GM12878 (cell line): ENCODE measurements around the gene CCNJL. TPM values are rescaled to one million over a fixed set of nuclear protein-coding genes. Genes with fewer than 3 reads are reported as not detected.

Source experiments
- ATAC-seq: fragments of 200-7000 bp; cut with Tn5 transposase; 3 replicates; pipeline ENCODE4 v1.9.1; 2020; ENCODE audit warnings: mild to moderate bottlenecking, moderate library complexity
- BruUV-seq: library from RNA; stranded (reverse); fragments of 400-500 nt; replicated peaks from 2 replicates; lab custom pipeline; 2021; lab: Mats Ljungman, UMichigan
- CTCF ChIA-PET: fragments of 300-600 bp; sonication (Branson Sonifier 250); formaldehyde crosslinking; extraction: SDS; loops from one replicate; lab custom pipeline; 2021; ENCODE audit warnings: inconsistent platforms; lab: Yijun Ruan, JAX
- POLR2A ChIA-PET: fragments of 350-600 bp; formaldehyde crosslinking; extraction: SDS; loops from one replicate; lab custom pipeline; 2021; ENCODE audit warnings: inconsistent platforms; lab: Charles Lee
- RAD21 ChIA-PET: fragments of 300-600 bp; sonication (Branson Sonifier 250); formaldehyde crosslinking; loops from one replicate; lab custom pipeline; 2023; ENCODE audit warnings: antibody characterized with exemption; ENCODE audit not compliant: unreplicated experiment; lab: Charles Lee
- SMC1A ChIA-PET: fragments of 300-600 bp; sonication (Branson Sonifier 250); formaldehyde crosslinking; loops from one replicate; lab custom pipeline; 2023; ENCODE audit not compliant: unreplicated experiment, uncharacterized antibody; lab: Charles Lee
- DNase-seq: peaks from one replicate; pipeline ENCODE4 v3.0.0-alpha.2; 2011; ENCODE audit warnings: low read depth, low spot score
- FAIRE-seq: peaks from 3 replicates; lab custom pipeline; 2011; peaks lifted over from hg19 to GRCh38; lab: Jason Lieb, UNC
- H2AFZ ChIP-seq: 2 replicates; pipeline ENCODE4 v1.6.0; 2011; ENCODE audit warnings: low read depth, low read length, control low read depth; ENCODE audit not compliant: control insufficient read depth
- H3K27ac ChIP-seq: 2 replicates; pipeline ENCODE4 v1.5.1; 2011; ENCODE audit warnings: control low read depth; ENCODE audit not compliant: control insufficient read depth, insufficient read depth
- H3K27me3 ChIP-seq, 2 experiments: replicated peaks in 1 of 2; 2 replicates each; pipeline versions ENCODE4 v1.6.0 to v1.6.1; 2011; ENCODE audit warnings: low read length in 1 of 2; ENCODE audit not compliant: control insufficient read depth in 2 of 2, insufficient read depth in 2 of 2
- H3K36me3 ChIP-seq, 2 experiments: 2 replicates each; pipeline ENCODE4 v1.5.1; 2011; ENCODE audit warnings: low read length in 1 of 2; ENCODE audit not compliant: control insufficient read depth in 2 of 2, insufficient read depth in 2 of 2
- H3K4me1 ChIP-seq: 2 replicates; pipeline ENCODE4 v1.6.1; 2011; ENCODE audit warnings: mild to moderate bottlenecking, low read length, moderate library complexity, mixed read lengths; ENCODE audit not compliant: control insufficient read depth, insufficient read depth
- H3K4me2 ChIP-seq: 2 replicates; pipeline ENCODE4 v1.6.0; 2011; ENCODE audit warnings: control low read depth; ENCODE audit not compliant: control insufficient read depth, insufficient read depth
- H3K4me3 ChIP-seq: fragments of 200-600 bp; sonication (generic); 2 replicates; pipeline ENCODE4 v1.5.1; 2016
- H3K79me2 ChIP-seq: 2 replicates; pipeline ENCODE4 v1.6.0; 2011; ENCODE audit warnings: low read length; ENCODE audit not compliant: control insufficient read depth, insufficient read depth
- H3K9ac ChIP-seq: 2 replicates; pipeline ENCODE4 v1.8.0; 2011; ENCODE audit warnings: low read length, control low read depth, mixed read lengths; ENCODE audit not compliant: control insufficient read depth, insufficient read depth
- H3K9me3 ChIP-seq: replicated peaks from 3 replicates; pipeline ENCODE4 v1.5.1; 2011; ENCODE audit warnings: mild to moderate bottlenecking, low read length; ENCODE audit not compliant: control insufficient read depth, insufficient read depth
- H4K20me1 ChIP-seq: 2 replicates; pipeline ENCODE4 v1.6.0; 2011; ENCODE audit not compliant: control insufficient read depth, insufficient read depth
- CEBPB ChIP-seq, 2 experiments: fragments of 150-350 bp in 1 of 2; IDR thresholded peaks; 2 replicates each; pipeline ENCODE4 v1.6.1; 2012 to 2014; ENCODE audit warnings: low read depth in 2 of 2, low read length in 2 of 2, borderline replicate concordance in 1 of 2, inconsistent platforms in 1 of 2
- GATAD2B ChIP-seq: fragments of 450-650 bp; conservative IDR thresholded peaks from 2 replicates; pipeline ENCODE4 v1.6.1; 2017; ENCODE audit warnings: low read depth, mild to moderate bottlenecking, moderate library complexity
- KAT2A ChIP-seq: conservative IDR thresholded peaks from 2 replicates; pipeline ENCODE4 v1.6.1; 2011; ENCODE audit warnings: low read depth, low read length; ENCODE audit not compliant: control insufficient read depth
- LARP7 ChIP-seq: fragments of 450-650 bp; IDR thresholded peaks from 2 replicates; pipeline ENCODE4 v1.6.1; 2017; ENCODE audit warnings: mild to moderate bottlenecking
- RCOR1 ChIP-seq: conservative IDR thresholded peaks from 2 replicates; pipeline ENCODE4 v1.6.1; 2012; ENCODE audit warnings: low read depth, low read length, improper control_type of control experiment
- ZNF384 ChIP-seq: IDR thresholded peaks from 2 replicates; pipeline ENCODE4 v1.6.1; 2012; ENCODE audit warnings: low read depth, mild to moderate bottlenecking, low read length, improper control_type of control experiment, borderline replicate concordance
- WGBS: methylation state at CpG from one replicate; pipeline ENCODE4 v1.1.6; 2016; ENCODE audit warnings: low lambda C conversion rate; ENCODE audit not compliant: insufficient replicate concordance, insufficient coverage; ENCODE audit errors: missing lambda C conversion rate; 5-methylcytosine and 5-hydroxymethylcytosine counted together
- in situ Hi-C: fragments of 300-500 bp; cut with MboI; formaldehyde crosslinking; loops from 9 replicates; pipeline ENCODE4 v1.14.3; 2018; ENCODE audit warnings: mixed read lengths
- intact Hi-C: fragments of 100-400 bp; cut with micrococcal nuclease; formaldehyde crosslinking; loops from one replicate; pipeline ENCODE4 v1.14.2; 2022; ENCODE audit not compliant: unreplicated experiment
- polyA plus RNA-seq, 11 experiments: library from polyadenylated mRNA; depleted of rRNA in 4 of 11; unstranded in 6 of 11; stranded (reverse) in 5 of 11; fragments of >200 nt; fragmentation: Nextera tagmentation in 4 of 11; fragmentation: Illumina TruSeq in 1 of 11; extraction: Ambion mirVana in 4 of 11; extraction: Trizol in 1 of 11; gene quantifications; 1 replicate in 1 of 11; 2 replicates in 10 of 11; pipeline versions ENCODE4 v1.2.1 to v1.2.3, GENCODE V29; 2011 to 2016; ENCODE audit warnings: inconsistent platforms in 2 of 11, missing spikeins in 2 of 11, low read depth in 1 of 11
- total RNA-seq, 4 experiments: library from RNA; depleted of rRNA in 3 of 4; stranded (reverse); fragments of >200 nt in 3 of 4; fragmentation: Illumina TruSeq in 1 of 4; extraction: Trizol in 1 of 4; gene quantifications; 2 replicates each; pipeline versions ENCODE4 v1.2.1 to v1.2.3, GENCODE V29; 2013 to 2021
- TF ChIP-seq, protein P1 (sequence below): fragments of 450-650 bp; IDR thresholded peaks from 2 replicates; pipeline ENCODE4 v1.6.1; 2017; ENCODE audit warnings: mild to moderate bottlenecking, moderate library complexity

Gene CCNJL
- total and polyA plus RNA-seq, 10 of the 15 experiments (the other 5 are each of a cell fraction or from before 2014, with no cell fraction given) = 0.09 to 0.20 (median 0.10) TPM; not detected in 7

DNA sequence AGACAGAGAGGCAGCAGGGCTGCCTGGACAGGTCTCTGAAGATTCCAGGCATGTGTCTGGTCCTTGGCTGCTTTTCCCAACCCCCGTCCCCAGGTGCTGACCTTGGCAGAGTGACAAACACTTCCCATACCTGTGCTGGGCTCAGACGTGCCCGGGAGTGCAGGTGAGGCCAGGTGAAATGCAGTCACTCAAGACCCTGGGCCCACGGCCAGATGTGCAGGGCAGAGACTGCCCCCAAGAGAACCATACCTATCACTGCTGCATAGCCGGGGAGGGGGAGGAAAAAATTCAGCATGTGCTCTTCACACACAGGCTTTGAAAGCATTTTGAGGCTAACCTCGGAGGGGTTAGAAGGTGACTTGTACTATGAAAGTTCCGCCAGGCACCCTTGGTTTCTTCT is 22.6 kb downstream of the CCNJL start:
- H3K27ac ChIP-seq = no peak overlapping the region

More for the DNA sequence above, 22.6 kb downstream of the CCNJL start:
- in situ Hi-C loops = no loop called here
- Histone ChIP-seq H3K4me1 (no peaks in the 10 kb centered on the region; the same call in 1 of the 2 replicates), H3K36me3 (no peaks in the 10 kb centered on the region), H4K20me1 (no peaks in the 10 kb centered on the region), H2AFZ (no peak overlapping the region), H3K9ac (no peak overlapping the region), H3K79me2 (no peaks in the 10 kb centered on the region), H3K27me3 (peaks cover 0 to 2% of the 10 kb centered on the region in 2 experiments; a peak in 1 of 4 replicates), H3K4me3 (no peak overlapping the region), H3K9me3 (no peaks in the 10 kb centered on the region), H3K4me2 (no peak overlapping the region)
- CTCF ChIA-PET = no interaction called here
- POLR2A ChIA-PET = no interaction called here
- WGBS = 27% methylated on average over 7 of the region's 7 CpGs
- BruUV-seq = no TSS peak
- DNase-seq (no peak), FAIRE-seq (no peak), ATAC-seq (peak; percentile 29)
- TF ChIP-seq LARP7 = no peak
- no peak for TF ChIP-seq RCOR1
- TF ChIP-seq ZNF384 = no peak
- no peak for TF ChIP-seq GATAD2B
- TF ChIP-seq KAT2A = no peak
- TF ChIP-seq CEBPB (IDR thresholded peaks at IDR 0.05; ENCODE audit: borderline replicate concordance in 1 of 2, low read depth in 2 of 2, low read length in 2 of 2) = no peak
- TF ChIP-seq, protein P1, sequence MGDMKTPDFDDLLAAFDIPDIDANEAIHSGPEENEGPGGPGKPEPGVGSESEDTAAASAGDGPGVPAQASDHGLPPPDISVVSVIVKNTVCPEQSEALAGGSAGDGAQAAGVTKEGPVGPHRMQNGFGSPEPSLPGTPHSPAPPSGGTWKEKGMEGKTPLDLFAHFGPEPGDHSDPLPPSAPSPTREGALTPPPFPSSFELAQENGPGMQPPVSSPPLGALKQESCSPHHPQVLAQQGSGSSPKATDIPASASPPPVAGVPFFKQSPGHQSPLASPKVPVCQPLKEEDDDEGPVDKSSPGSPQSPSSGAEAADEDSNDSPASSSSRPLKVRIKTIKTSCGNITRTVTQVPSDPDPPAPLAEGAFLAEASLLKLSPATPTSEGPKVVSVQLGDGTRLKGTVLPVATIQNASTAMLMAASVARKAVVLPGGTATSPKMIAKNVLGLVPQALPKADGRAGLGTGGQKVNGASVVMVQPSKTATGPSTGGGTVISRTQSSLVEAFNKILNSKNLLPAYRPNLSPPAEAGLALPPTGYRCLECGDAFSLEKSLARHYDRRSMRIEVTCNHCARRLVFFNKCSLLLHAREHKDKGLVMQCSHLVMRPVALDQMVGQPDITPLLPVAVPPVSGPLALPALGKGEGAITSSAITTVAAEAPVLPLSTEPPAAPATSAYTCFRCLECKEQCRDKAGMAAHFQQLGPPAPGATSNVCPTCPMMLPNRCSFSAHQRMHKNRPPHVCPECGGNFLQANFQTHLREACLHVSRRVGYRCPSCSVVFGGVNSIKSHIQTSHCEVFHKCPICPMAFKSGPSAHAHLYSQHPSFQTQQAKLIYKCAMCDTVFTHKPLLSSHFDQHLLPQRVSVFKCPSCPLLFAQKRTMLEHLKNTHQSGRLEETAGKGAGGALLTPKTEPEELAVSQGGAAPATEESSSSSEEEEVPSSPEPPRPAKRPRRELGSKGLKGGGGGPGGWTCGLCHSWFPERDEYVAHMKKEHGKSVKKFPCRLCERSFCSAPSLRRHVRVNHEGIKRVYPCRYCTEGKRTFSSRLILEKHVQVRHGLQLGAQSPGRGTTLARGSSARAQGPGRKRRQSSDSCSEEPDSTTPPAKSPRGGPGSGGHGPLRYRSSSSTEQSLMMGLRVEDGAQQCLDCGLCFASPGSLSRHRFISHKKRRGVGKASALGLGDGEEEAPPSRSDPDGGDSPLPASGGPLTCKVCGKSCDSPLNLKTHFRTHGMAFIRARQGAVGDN = peak; percentile 37; the same call in 1 of the 2 replicates
- RAD21 ChIA-PET = interaction anchor here (1.1 to 1.9 kb wide), 2 partner anchors 47 to 59 kb away, joined by 3 to 7 read pairs; no protein-coding TSS in a partner anchor
- intact Hi-C loops = no loop called here
- SMC1A ChIA-PET = no interaction called here
